ENCODE measurements around the gene PSEN1.

GRCh38 chr14:73223049-73223448, 86.7 kb downstream of the PSEN1 start:
- TF ChIP-seq CTCF (IDR thresholded peaks at IDR 0.05) (no peak), FOXJ3 (CRISPR knock-in tag; IDR thresholded peaks at IDR 0.05) (no peak), REST (IDR thresholded peaks at IDR 0.05; ENCODE audit: low read depth, low read length) (no peak), SMC3 (IDR thresholded peaks at IDR 0.05; ENCODE audit: low read depth, low read length) (no peak), GABPA (IDR thresholded peaks at IDR 0.05; ENCODE audit: low read depth) (no peak)
